HCEC 1CT (cell line): Measurements from ENCODE around the gene FAM83D.
"Not testable (repeated sequence)": the region's sequence is repeated elsewhere in the genome, so short reads cannot be mapped to it uniquely, and the experiment has no call there.

ENCODE experiments used
- DNase-seq: peaks from one replicate; pipeline ENCODE4 v3.0.0-alpha.2; 2017

FAM83D gene

GRCh38 chr20:38935967-38936407 lies 9.8 kb downstream of the FAM83D start:
- no peak for DNase-seq

GRCh38 chr20:38937000-38937399 lies 10.8 kb downstream of the FAM83D start:
- no peak for DNase-seq

GRCh38 chr20:38937978-38938473 lies 11.8 kb downstream of the FAM83D start:
- no peak for DNase-seq

- no peak for DNase-seq
Observed at GRCh38 chr20:38939686-38940085, 13.5 kb downstream of the FAM83D start.

- DNase-seq = no peak
Observed at GRCh38 chr20:38940644-38941043, 14.4 kb downstream of the FAM83D start.

- DNase-seq = no peak
Observed at GRCh38 chr20:38941726-38942389, 15.6 kb downstream of the FAM83D start.

GRCh38 chr20:38945012-38945411 lies 18.8 kb downstream of the FAM83D start:
- DNase-seq = no peak

- DNase-seq = no peak
Observed at GRCh38 chr20:38946836-38947235, 20.6 kb downstream of the FAM83D start.

GRCh38 chr20:38947931-38948362 lies 21.7 kb downstream of the FAM83D start:
- DNase-seq = no peak

- DNase-seq = no peak
Observed at GRCh38 chr20:38950254-38950653, 24.0 kb downstream of the FAM83D start.

- no peak for DNase-seq
Observed at GRCh38 chr20:38951611-38952010, 25.4 kb downstream of the FAM83D start.

- no peak for DNase-seq
Observed at GRCh38 chr20:38952153-38952552, 25.9 kb downstream of the FAM83D start.

- no peak for DNase-seq
Observed at GRCh38 chr20:38953630-38954340, 27.6 kb downstream of the FAM83D start.

- DNase-seq = no peak
Observed at GRCh38 chr20:38957235-38957876, 31.1 kb downstream of the FAM83D start.

- DNase-seq = no peak
Observed at GRCh38 chr20:38957915-38958485, 31.8 kb downstream of the FAM83D start.

GRCh38 chr20:38960187-38960687 lies 34.0 kb downstream of the FAM83D start:
- not testable (repeated sequence) for DNase-seq

- DNase-seq = no peak
Observed at GRCh38 chr20:38961530-38962043, 35.4 kb downstream of the FAM83D start.

- DNase-seq = peak; percentile 98
Observed at GRCh38 chr20:38962044-38962927, 36.1 kb downstream of the FAM83D start, which contains the start of gene DHX35. TSS of gene DHX35 (plus strand) at chr20:38962344. CDS start at chr20:38962368, 24 bp downstream.

- DNase-seq = no peak
Observed at GRCh38 chr20:38962928-38963401, 36.7 kb downstream of the FAM83D start.

- DNase-seq = no peak
Observed at GRCh38 chr20:38963745-38964144, 37.5 kb downstream of the FAM83D start.

GRCh38 chr20:38965264-38965663 lies 39.0 kb downstream of the FAM83D start:
- no peak for DNase-seq

GRCh38 chr20:38968090-38968489 lies 41.9 kb downstream of the FAM83D start:
- no peak for DNase-seq
